ENCODE data around the gene TNKS1BP1. TPM values are rescaled to one million over a fixed set of nuclear protein-coding genes. Genes with fewer than 3 reads are reported as not detected.
"Not testable (repeated sequence)": the region's sequence is repeated elsewhere in the genome, so short reads cannot be mapped to it uniquely, and the experiment has no call there.

TNKS1BP1 gene
- total RNA-seq: 100 to 1,000 TPM; 135 to 191 TPM
- long read RNA-seq, partial matches to known transcripts: 82 of 87 reads
- long read RNA-seq, other reads (novel, unspliced or antisense): 2 of 87 reads

DNA sequence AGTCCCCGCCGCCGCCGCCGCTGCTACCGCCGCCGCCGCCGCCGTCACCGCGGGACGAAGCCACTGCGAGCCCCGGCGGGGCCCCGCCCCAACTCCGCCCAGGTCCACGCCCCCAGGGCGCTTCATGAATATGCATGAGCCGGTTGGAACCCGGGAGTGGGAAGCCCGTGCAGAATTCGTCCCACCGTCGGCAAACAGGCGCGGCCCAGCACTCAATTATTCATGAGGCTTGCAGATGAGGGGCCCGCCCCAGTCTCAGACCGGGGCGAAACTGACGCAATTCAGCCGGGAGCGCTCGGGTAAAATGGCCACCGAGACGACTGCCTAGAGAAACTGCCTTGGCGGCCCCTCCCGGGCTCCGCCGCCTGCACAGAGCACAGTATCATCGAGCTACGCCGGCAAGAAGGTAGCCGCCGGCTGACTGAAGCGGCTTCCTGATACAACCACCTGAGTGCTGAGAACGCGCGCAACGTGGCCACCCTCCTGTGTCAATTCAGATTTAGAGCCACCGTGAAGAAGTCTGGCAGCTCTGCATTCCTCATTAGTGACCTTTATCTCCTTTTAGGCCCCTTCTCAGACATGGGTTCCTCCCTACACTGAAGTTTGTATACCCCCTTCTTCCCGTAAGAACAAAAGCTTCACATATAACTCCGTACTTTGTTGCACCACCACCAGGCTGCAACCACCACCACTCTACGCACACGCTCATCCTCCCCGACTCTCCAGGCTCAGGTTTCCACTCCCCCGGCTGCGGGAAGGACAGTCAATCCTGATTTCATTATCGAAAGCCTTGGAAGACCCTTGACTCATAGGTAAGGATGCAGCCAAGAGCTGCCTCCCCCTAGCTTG, at the start of gene TNKS1BP1:
Gene TNKS1BP1 (minus strand): TSS at position 67 of the 849 bp plus-strand sequence. CDS start 3,067 bp downstream, outside the sequence.
- ATAC-seq (peak; percentile 74), DNase-seq (peak; percentile 97 to 99)

DNA sequence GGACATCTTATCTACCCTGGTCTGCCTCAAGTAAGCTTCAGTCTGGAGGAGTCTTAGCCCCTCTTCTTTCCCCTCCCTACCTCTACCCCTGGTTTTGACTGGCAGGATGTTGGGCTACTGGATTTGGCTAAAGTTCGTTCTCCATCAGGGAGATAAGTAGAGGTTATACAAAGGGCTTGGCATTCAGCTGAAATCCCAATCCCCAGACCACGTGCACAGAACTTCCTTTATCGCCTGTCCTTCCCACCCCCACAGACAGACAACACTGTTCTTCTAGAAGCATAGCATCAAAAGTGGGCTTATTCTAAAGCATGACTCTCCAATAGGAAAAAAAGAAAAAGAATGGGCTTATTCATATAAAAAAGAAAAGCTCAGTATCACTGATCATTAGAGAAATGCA, 48.4 kb upstream of the TNKS1BP1 start:
- ATAC-seq (no peak), DNase-seq (no peak)
- intact Hi-C loops (cut with DNase I, micrococcal nuclease): no loop called here

More for the DNA sequence above, at the start of gene TNKS1BP1:
- intact Hi-C loops (cut with DNase I, micrococcal nuclease): no loop called here

- intact Hi-C loops (cut with DNase I, micrococcal nuclease): no loop called here
- ATAC-seq (no peak), DNase-seq (no peak)
Measured at GRCh38 chr11:57370941-57371340, 46.2 kb upstream of the TNKS1BP1 start.

- intact Hi-C loops (cut with DNase I, micrococcal nuclease): no loop called here
- ATAC-seq: no peak
Measured at GRCh38 chr11:57370251-57370650, 45.5 kb upstream of the TNKS1BP1 start.

GRCh38 chr11:57368845-57369232, 44.1 kb upstream of the TNKS1BP1 start:
- DNase-seq (no peak), ATAC-seq (no peak)
- intact Hi-C loops (cut with DNase I, micrococcal nuclease): no loop called here

More at GRCh38 chr11:57370251-57370650, 45.5 kb upstream of the TNKS1BP1 start:
- DNase-seq: no peak

DNA sequence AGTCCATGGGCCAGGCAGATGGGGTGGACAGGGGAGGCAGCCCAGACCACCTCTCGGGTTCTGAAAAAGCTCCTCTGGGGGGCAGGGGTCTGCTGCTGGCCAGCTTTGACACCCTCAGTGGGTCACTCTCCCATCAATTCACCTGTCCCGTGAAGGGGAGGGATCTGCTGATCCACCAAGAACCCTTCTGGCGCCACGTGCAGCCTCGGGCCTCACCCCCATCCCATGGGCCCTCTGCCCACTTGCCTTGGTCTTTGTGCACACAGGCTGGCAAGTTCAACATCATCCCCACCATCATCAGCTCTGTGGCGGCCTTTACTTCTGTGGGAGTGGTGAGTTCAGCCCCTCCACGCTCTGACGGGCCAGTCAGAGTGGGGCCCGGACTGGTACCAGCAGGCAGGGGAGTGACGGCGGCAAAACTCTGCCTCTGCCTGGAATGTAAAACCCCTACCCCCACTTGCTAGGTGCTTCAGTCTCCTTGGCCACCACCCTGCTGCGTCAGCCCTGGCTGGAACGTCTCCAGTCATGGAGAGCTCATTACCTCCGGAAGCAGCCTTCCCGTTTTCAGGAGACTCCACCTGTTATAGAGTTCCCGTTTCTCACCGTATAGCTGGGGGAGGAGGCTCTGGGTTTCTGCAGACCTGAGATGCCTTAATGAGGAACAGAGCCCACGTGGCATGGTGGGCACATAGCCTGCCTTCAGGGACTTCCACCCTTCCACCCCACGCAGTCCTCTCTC, 43.5 kb upstream of the TNKS1BP1 start:
- intact Hi-C loops (cut with DNase I, micrococcal nuclease): no loop called here
- DNase-seq (no peak), ATAC-seq (no peak)

GRCh38 chr11:57364851-57365660, 40.3 kb upstream of the TNKS1BP1 start:
- intact Hi-C loops (cut with DNase I, micrococcal nuclease): no loop called here
- DNase-seq (no peak), ATAC-seq (no peak)

DNA sequence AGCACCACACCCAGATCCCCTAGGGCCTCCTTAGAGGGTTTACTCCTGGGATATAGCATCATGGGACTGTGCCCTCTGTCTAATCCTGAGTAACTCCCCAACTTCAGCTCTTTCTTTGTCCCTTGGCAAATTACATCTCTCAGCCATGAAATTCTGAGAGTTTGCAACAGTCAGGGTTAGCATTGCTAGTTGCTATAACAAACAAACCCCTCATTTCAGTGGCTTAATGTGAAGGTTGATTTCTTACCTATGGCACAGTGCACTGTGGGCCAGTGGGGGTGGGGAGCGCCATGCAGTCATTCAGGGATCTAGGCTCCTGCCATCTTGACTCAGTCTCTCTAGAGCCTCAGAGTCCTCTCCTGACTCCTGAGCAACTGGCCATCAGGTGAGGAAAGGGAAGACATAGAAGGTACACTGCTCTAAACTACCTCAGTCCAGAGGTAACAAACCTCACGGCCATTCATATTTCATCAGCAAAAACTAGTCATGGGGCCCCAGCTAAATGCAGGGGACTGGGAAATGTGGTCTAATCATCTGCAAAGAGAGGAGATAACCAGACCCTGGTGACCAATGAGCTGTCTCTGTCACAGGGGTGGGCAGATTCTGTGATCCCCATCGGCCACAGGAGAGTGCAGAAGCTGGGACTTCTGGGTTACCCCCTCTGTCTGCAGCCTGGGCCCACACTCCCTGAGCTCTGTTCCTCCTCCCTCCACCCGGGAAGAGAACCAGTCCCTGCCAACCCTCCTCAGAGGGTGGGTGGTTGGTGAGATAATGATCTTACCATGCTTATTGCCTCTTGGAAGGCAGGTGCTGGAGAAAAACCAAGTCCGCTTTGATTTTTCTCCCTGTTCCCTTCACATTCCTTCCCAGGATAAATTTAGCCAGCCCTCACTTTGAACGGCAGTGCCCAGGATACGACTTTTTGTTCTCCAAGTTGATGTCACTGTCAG, 38.7 kb upstream of the TNKS1BP1 start:
- ATAC-seq: no peak
- DNase-seq: no peak
- intact Hi-C loops (cut with DNase I, micrococcal nuclease): no loop called here

GRCh38 chr11:57361926-57362325, 37.2 kb upstream of the TNKS1BP1 start:
- DNase-seq: no peak
- no peak for ATAC-seq
- intact Hi-C loops (cut with DNase I, micrococcal nuclease): no loop called here

DNA sequence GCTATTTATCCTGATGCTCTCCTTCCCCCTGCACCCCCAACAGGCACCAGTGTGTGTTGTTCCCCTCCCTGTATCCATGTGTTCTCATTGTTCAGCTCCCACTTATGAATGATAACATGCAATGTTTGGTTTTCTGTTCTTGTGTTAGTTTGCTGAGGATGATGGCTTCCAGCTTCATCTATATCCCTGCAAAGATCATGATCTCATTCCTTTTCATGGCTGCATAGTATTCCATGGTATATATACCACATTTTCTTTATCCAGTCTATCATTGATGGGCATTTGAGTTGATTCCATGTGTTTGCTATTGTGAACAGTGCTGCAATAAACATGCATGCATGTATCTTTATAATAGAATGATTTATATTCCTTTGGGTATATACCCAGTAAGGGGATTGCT, 36.7 kb upstream of the TNKS1BP1 start:
- ATAC-seq; intact Hi-C loops (cut with DNase I, micrococcal nuclease); DNase-seq: not testable (repeated sequence)

- ATAC-seq: no peak
- DNase-seq: no peak
- intact Hi-C loops (cut with DNase I, micrococcal nuclease): no loop called here
Measured at GRCh38 chr11:57360991-57361390, 36.2 kb upstream of the TNKS1BP1 start.

DNA sequence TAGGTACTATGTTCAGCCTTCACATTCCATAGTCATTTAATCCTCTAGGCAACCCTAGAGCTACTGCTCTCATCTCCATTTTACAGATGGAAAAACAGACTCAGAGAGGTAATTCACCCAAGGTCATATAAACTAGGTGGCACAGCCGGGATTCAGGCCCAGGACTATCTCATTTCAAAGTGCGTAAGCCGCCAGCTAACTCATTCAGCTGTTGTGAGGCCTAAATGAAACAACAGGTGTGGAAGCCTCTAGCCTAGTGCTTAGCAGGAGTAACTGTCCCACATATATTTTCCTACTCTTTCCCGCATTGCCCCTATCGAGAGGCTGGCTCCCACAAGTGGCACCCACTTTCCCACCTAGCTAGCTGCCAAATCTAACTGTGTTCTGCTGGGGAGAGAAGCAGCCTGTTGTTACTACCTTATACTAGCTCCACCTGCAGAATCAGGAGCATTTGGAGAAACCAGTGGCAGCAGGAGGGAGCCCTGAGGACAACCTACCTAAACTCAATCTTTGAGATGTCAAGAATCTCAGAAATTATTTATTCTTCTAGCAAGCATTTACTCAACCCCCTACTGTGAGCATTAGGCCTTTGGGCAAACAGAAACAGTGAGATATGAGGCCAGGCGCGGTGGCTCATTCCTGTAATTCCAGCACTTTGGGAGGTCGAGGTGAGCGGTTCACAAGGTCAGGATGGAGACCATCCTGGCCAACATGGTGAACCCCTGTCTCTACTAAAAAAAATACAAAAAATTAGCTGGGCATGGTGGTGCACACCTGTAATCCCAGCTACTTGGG, 35.3 kb upstream of the TNKS1BP1 start:
- no peak for DNase-seq
- no peak for ATAC-seq
- intact Hi-C loops (cut with DNase I, micrococcal nuclease): no loop called here

DNA sequence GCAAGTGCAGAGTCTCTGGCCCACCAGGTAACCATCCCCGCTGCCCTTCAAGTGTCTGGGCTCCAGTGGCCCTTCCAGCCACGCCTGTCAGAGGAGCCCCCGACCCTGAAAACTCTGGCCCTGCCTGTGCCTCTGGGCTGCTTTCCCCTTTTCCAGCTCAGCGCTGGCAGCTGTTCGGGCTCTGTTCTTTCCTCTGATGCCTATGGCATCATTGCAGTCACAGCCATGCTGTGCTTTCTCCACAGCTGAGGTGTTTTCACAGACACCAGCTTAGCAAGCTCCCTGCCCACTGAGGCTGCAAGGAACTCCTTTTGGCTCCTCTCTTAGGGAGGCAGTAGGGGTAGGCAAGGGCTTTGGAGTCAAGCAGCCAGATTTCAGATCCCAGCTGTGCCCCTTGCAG, 34.6 kb upstream of the TNKS1BP1 start:
- DNase-seq (no peak), ATAC-seq (no peak)
- intact Hi-C loops (cut with DNase I, micrococcal nuclease): no loop called here

DNA sequence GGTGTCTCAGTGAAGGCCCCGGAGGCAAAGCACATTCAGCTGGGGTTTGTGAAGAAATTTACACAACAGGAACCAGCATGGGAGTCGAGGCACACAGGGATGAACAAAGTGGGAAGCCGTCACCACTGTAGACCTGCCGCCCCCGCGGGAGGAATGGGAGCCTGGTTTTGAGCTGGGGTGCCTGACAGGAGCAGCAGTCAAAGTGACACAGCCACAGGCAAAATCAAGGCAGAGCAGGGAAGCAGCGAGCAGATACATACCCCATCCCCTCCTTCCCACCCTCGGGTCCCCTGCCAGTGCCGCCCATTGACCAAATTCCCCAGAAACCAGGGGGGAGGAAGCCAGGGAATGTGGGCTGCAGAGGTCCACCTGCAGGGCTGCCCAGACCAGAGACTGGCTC, 34.2 kb upstream of the TNKS1BP1 start:
- DNase-seq (no peak), ATAC-seq (no peak)
- intact Hi-C loops (cut with DNase I, micrococcal nuclease): no loop called here

DNA sequence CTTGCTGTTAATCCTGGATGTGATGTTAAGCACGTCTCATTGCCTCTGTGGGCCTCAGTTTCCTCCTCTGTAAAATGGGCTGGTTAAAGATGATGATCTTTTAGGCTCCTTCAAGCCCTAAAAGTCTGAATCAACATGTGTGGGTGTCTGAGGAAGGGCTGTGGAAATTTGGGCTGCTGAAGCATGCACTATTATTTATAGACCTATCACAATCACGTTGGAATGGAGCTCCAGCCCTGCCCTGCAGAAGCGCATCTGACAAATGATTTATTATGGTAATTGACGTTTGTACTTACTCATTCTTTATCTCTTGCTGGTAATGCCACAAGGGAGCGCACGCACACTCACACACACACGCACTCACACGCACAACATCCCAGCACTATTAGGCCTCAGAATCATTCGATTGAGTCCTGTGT, 33.8 kb upstream of the TNKS1BP1 start:
- peak; percentile 28 for ATAC-seq
- DNase-seq: no peak
- intact Hi-C loops (cut with DNase I, micrococcal nuclease): no loop called here

DNA sequence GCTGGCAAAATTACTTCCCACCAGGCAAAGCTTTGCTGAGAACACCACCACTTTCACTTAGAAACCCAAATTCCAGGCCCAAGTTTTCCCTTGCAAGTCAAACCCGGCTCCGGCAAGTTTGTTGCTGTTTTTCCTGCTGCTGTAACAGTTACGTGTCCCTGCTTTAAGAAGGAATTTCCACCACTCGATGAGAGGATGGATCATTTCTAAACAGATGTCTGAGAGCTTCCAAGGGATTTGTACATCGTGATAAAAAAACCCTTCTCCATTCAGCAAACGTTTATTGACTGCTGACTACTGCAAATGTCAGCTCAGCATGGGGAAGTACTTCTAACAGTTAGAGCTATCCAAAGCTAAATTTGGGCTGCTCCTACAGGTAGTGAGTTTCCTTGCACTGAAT, 33.1 kb upstream of the TNKS1BP1 start:
- intact Hi-C loops (cut with DNase I, micrococcal nuclease): no loop called here
- no peak for DNase-seq
- no peak for ATAC-seq

DNA sequence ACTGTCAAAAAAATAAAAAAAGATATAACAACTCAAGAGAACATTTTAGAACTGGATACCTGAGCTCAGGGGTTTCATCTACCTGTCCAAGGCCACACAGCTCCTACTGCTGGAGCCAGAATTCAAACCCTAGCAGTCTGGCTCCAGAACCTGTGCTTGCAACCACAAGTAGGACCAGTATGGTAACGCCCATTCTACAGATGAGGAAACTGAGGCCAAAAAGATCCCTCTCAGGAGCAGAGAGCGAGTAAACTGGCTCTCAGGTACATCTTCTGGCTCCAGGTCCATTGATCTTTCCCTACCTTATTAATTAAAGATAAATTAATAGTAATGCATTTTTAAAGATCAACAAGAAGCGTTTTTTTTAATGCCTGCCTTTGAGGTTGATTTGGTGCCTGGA, 32.6 kb upstream of the TNKS1BP1 start:
- no peak for ATAC-seq
- intact Hi-C loops (cut with DNase I, micrococcal nuclease): no loop called here
- DNase-seq: no peak
